ENCODE measurements around the gene GPANK1. TPM values are rescaled to one million over a fixed set of nuclear protein-coding genes. Genes with fewer than 3 reads are reported as not detected.
A peak's percentile ranks its signal among the peaks of the same experiment; 100 is the strongest.
"Not testable (repeated sequence)": the region's sequence is repeated elsewhere in the genome, so short reads cannot be mapped to it uniquely, and the experiment has no call there.

The GPANK1 gene
- total RNA-seq = 15.3 TPM

DNA sequence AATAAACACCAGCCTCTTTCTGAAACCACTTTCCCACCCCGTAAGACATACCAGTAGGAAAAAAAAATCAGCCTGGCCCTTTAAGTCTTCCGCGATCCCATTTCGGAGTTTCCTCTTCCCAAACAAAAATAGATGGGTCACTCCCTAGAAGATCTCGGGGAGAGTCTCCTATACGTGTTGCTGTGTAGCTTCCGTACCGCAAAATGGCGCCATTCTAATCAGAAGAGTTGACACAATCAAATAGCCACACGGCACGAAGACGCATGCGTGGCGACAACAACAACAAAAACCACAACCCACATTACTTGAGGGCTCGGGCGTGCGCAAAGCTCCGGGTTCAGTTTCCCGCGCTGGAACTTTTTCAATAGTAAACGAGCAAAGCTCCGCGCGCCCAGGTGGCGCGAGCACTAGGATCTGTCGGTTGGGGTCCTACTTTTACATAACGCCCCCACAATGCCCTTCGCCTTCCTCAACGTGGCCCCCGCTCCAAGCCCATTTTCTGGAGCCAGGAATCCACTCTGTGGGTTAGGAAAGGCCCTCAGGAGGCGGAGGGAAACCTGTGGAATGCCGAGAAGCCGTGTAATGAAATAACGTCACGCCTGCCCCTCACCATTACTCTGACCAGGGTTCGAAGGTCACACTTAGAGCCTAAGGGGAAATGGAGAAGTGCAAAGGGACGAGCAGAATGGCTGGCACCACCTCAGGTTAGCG lies at the start of gene GPANK1:
Gene GPANK1 (minus strand): TSS at position 208 of the 711 bp plus-strand sequence. CDS start 519 bp downstream, outside the sequence.
- peak; percentile 92 for DNase-seq (ENCODE audit: low spot score)

DNA sequence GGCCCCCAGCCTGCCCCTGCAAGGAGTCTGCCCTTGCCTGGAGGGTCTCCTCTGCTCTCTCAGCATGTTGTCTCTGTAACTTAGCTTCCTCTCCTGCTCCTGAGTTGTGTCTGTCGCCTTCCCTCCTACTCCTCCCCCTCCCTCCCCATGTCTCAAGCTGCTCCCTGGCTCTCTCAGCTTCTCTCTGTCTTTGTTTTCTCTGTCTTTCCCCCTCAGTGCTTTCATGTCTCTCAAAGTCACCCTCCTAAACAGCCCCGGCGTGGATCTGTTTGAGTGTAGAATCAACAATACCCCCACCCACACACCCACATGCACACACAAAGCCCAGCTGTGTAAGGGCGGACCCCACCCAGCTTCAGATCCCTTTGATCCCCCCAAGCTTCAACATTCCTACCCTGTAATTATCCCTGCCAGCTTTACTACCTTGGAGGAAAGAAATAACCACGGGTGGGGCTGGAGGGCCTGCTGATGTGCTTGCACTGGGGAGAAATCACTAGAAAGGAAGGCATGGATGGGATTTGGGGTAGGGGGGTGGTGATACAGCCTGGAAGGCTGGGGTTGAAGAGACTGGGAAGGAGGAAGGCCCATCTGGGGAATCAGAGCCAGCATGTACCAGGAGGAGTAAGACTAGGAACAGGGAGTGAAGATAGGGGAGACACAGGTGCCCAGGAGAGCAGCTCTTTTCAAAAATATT lies 49.3 kb upstream of the GPANK1 start:
- DNase-seq (ENCODE audit: low spot score) = no peak

DNA sequence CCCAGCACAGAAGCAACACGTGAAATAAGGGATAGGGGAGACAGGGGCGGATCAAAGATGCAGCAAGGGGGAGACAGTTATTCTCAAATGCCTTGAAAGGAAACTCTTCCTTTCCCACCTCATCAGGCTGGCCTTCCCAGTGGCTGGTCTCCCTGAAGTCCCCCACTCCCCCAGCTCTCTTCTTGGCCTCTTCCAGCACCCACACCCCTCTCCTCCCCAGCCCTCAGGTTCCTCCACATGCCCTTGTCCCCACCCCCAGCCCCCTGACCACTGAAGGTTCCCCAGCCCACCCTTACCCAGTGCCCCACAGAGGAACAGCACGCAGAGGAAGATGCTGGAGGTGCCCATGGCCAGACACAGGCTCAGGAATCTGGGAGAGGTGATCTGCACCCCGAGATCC lies 48.7 kb upstream of the GPANK1 start:
- DNase-seq (ENCODE audit: low spot score) = no peak

DNA sequence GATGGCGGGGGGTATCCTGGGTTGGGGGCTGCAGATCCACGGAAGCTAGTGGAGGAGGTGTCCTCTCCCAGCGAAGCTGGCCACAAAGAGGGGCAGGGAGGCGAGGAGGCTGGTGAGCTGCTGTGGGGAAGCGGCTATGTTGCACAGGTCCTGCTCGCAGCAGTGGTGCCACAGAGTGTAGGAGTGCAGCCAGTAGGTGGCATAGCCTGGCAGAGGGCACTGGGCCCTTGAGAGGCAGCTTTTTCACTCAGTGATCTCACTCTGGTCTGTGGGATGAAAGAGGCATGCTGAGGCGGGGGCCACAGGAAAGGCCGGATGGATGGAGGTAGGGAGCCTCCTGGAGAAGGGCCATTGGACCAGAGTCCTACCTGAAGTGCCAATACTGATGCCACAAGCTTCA lies 47.5 kb upstream of the GPANK1 start:
- no peak for DNase-seq (ENCODE audit: low spot score)

DNA sequence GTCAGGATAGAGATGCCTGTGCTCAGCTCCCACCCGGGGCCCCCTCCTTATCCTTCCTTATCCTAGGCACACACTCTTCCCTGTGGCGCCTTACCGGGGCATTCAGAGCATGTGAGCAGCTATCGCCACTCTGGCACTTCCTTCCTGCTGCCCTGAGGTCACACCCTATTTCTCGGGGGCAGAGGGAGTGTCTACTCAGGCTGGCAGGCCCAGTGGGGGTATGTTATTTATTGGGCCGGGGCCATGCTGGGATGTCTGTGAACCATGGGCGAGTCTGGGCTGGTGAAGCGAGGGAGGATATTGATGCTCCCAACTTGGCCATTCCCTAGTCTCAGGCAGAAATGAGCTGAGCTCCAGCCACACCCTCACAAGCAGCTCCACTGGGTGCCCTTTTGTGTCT lies 46.4 kb upstream of the GPANK1 start:
- no peak for DNase-seq (ENCODE audit: low spot score)

DNA sequence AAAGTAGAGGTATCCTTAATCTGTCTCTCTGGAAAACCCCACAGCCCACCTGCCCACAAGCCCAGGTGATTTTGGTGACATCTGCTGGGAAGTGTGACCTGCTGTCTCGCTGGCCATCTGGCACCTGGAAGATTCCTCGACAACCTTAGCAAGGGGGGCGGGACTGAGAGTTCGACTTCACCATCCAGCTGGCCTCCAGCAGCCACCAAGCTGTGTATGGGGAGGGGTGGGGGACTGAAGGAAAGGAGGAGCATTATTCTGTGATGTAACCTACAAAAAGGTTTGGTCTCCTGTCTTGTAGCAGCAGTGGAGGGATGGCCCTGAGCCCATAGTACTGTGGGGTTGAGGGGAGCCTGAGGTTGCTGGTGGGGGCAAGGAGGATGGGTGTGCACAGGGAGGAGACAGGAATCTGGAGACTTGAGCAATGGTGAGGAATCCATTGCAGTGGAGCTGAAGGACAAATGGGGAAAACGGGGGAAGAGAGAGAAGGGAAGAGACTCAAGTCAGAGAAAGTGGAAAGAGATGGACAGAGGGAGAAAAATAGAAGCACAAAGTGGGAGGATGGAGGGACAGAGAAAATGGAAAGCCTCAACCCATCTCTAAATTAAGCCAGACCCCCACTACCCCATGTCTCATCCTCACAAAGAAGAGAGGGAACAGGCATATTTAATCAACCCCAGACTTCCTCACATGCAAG lies 45.9 kb upstream of the GPANK1 start:
- no peak for DNase-seq (ENCODE audit: low spot score)

DNA sequence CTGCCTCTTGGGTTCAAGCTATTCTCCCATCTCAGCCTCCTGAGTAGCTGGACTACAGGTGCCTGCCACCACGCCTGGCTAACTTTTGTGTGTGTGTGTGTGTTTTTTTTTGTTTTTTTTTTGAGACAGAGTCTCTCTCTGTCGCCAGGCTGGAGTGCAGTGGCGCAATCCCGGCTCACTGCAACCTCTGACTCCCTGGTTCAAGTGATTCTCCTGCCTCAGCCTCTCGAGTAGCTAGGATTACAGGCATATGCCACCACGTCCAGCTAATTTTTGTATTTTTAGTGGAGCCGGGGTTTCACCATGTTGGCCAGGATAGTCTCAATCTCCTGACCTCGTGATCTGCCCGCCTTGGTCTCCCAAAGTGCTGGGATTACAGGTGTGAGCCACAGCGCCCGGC lies 44.4 kb upstream of the GPANK1 start:
- DNase-seq (ENCODE audit: low spot score) = not testable (repeated sequence)

DNA sequence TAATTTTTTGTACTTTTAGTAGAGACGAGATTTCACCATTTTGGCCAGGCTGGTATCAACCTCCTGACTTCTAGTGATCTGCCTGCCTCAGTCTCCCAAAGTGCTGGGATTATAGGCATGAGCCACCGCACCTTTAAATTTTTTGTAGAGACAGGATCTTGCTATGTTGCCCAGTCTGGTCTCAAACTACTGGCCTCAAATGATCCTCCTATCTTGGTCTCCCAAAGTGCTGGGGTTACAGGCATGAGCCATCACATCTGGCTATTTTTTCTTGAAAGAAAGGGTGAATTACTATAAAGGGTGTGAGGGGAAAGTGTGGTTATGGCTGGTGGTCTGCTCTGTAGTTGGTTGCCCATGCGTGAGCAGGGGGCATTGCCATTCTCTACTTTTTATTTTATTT lies 43.4 kb upstream of the GPANK1 start:
- no peak for DNase-seq (ENCODE audit: low spot score)

DNA sequence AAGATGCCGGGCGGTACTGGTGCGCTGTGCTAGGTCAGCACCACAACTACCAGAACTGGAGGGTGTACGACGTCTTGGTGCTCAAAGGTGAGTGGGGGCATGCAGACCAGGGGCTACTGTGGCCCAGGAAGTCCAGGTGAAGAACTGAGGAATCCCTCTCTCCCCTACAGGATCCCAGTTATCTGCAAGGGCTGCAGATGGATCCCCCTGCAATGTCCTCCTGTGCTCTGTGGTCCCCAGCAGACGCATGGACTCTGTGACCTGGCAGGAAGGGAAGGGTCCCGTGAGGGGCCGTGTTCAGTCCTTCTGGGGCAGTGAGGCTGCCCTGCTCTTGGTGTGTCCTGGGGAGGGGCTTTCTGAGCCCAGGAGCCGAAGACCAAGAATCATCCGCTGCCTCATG lies 42.9 kb upstream of the GPANK1 start:
- no peak for DNase-seq (ENCODE audit: low spot score)

DNA sequence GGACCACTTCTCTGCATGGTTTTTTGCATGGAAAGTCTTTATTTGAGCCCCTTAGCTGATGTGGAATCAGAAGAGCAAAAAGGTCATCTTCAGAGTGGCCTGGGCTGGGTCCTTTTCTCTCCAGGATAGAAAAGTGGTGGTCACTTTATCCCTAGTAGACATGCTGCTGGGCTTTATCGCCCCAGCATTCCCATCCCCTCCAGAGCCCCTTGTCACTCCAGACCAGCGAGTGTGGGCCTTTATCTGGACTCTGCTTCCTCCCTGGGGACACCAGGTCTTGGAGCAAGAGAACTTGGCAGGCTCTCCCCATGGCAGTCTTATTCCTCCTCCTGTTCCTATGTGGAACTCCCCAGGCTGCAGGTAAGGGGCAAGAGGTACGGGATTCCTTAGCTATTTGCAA lies 41.8 kb upstream of the GPANK1 start, which contains the start of gene LY6G6F:
Gene LY6G6F (plus strand): TSS at position 268 of the 400 bp plus-strand sequence. CDS start 41 bp downstream, at position 309.
- DNase-seq (ENCODE audit: low spot score) = no peak

DNA sequence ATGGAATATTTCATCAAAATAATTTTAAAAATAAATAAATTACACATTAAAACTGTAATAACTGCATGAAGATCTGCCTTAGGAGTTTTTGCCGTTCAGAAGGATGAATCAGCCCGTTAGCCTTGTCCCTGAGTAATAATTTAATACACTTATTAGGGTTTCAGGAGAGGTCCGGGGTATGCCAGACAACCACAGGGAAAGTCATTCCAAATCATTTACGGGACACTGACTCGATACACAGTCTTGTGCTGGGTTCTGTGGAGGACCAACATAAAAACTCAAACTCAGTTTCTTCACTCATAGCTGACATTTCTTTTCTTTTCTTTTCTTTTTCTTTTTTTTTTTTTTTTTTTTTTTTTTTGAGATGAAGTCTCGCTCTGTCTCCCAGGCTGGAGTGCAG lies 41.1 kb upstream of the GPANK1 start:
- DNase-seq (ENCODE audit: low spot score) = no peak

DNA sequence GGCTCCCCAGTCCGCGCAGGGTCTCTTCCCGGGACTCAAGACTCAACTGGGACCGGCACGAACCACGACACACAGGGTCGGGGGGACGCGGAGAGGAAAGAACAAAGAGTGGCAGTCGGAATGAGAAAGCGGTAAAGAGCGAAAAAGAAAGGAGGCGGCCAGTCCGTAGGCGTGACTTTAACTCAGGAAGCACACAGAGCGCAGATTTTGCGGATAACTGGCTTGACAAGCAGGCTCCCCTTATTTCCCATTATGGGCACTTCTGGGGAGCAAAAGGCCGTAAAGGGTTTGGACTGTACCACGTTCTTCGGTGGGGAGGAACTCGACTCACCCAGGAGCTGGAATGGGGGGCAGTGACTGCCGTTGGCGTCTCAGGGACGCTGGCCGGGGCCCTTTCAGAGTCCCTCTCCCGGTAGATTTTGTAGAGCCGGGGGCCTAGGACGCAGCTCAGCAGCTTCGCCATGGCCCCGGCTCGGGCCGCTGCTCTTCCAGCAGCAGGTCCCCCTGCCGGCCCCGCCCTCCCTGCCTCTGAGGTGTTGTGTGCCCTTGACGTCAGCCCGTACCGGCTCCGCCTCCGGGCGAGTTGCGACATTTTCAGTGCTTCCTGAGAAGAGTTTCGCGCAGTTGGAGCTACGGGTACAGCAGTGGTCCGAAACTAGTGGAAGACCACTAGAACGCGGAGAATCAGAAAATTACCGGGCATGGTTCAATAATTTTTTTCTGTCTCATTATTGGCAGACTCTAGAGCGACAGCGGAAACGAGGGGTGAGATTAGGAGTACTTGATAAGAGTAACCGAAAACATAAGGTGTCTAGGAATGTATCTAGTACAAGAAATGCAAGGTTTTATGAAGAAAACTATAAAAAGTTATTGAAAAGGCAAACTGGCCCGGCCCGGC lies 38.3 kb upstream of the GPANK1 start, which contains the start of gene ABHD16A:
Gene ABHD16A (minus strand): TSS at position 506 of the 898 bp plus-strand sequence. CDS start 43 bp downstream, at position 463.
- DNase-seq (ENCODE audit: low spot score) = peak; percentile 99

DNA sequence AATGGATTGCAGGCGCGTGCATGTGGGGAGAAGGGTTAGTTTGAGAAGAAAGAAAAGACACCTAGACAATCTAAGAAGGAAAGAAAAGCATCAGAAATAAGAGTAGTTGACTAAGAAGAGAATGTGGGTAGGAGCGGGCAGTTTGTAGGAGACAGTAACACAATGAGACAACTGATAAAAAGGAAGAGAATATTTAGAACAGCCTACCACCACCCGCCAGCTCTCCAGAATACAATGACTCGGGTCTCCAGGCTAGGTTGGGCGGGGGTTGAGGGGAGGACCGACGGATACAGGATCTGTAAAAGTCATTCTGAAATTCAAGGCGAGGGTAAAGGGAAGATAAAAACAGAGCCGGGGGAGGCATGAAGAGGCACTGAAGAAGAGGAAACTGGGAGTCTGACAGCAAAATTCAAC lies 37.6 kb upstream of the GPANK1 start:
- no peak for DNase-seq (ENCODE audit: low spot score)

DNA sequence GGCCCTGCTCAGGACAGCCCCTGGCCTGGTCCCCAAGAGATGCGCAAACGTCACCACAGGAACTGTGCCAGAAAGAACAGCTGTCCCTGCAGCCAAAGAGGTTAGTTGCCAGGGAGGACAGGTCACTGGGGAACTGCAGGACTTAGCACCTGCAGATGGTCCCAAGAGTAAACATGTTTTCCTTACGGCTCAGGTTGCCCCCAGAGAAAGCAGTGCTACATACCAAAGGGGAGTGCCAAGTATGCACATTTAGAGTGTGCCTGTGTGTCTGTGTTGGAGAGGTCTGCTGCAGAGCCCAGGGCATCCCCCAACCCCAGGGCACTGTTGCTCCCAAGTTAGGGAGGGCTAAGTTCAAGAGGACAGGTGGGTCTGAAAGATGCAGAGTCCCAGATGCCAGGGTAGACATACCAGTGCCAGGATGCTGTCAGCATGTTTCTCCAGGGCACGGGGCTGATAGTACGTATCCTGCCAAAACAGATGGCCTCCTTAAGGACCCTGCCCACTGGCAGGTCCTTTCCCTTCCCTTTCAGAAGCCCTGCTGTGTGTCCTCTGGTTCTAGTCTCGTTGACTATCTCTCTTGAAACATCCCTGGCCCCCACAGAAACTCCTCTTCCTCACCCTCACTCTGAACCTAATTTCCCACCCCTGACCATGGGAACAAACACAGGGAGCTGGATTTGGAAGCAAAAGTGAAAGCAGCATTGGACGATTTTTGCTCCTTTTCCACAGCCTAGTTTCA lies 37.0 kb upstream of the GPANK1 start:
- DNase-seq (ENCODE audit: low spot score) = no peak

DNA sequence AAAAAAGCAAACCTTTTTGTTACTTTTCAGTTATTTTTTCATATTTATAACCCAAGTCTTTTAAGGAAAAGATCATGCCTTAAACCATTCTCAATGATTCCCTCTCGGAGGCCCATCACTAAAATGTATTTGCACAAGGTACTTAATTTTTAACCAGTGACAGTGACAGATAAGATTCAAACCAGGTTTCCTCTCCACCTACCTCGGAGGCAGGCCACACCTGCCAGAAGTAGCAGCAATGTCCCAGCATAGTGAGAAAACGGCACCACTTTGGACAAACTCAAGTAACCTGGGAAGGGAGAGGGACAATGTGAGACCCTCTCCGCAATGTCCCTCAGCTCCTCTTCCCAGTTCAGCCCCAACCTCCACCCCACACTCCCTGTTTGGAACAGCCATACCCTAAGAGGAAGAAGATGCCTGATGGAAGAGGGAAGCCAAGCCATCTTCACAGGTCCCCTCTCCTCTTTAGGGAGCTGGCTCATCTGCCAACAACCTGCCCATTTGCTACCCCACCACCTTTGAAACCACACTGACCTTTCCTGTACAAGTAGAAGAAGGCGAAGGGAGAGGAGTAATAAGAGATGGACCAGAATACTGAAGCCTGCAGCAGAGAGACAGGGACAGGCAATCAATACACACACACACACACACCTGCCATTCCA lies 36.1 kb upstream of the GPANK1 start:
- no peak for DNase-seq (ENCODE audit: low spot score)

DNA sequence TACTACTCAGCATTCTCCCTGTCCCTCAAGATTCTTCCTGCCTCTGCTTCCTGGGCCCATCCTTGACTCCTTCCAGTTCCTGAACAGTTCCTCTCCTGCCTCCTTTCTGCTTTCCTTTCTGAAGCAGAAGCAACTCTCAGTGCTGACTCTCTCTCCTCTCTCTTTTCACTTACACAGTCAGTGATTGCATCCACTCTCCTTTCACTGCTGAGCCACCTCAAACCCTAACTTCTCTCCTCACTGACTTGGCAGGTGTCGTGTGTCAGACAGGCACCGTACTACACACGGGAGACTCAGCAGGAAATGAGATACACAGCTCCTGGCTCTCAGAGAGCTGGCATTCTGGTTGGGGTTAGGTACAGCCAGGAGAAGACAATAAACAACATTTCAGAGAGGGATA lies 32.8 kb upstream of the GPANK1 start:
- DNase-seq (ENCODE audit: low spot score) = no peak

DNA sequence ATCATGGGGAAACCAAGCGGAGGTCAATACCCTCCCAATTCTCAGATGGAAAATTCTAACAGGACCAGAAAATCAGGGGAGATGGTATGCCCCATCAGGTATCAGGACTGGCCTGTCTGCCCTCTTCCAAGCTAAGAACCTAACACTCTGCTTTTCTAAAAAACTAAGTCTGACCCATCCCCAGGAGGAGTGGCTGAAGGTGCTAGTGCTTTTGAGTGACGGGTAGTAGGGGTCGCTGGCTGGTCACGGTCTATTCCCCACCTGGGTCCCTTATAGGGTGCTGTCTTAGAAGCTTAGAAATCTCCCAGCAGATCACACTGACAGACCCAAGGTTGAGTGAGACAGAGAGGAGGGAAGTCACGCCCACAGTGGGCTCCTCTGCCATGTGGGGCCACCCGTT lies 28.7 kb upstream of the GPANK1 start:
- DNase-seq (ENCODE audit: low spot score) = no peak

DNA sequence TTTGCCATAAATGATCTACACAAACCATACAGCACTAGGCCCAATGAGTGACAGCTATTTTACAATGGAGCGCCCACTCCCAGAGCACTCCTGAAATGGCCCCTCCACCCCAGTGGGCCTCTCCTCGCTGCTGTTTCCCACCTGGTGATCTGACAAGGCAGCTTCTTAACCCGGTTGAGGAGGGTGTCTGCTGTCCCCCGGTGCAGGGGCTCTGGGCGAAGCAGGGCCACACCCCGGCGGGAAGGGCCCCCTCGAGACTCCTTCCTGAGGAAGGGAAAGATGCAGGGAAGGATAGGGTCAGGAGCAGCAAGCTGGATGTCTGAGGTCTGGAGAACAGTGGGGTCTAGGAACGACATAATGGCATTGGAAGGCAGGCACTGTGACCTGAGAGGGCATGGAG lies 28.1 kb upstream of the GPANK1 start:
- DNase-seq (ENCODE audit: low spot score) = no peak

DNA sequence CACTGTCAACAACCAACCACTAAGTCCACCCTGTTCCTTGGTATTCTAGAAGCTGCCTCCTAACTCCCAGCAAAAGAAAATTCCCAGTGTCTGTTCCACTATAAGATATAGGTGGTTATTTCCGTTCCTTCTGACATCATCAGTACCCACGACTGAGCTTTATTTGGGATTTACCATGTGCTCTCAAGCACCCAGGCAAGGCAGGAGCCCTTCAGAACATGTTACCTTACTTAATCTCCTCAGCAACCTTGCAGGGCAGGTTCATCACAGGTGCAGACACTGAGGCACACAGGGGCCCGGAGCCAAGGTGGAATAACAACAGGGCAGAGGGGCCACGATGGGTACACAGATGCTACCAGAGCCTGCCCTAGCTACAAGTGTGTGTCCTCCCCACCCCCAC lies 27.6 kb upstream of the GPANK1 start:
- DNase-seq (ENCODE audit: low spot score) = no peak

DNA sequence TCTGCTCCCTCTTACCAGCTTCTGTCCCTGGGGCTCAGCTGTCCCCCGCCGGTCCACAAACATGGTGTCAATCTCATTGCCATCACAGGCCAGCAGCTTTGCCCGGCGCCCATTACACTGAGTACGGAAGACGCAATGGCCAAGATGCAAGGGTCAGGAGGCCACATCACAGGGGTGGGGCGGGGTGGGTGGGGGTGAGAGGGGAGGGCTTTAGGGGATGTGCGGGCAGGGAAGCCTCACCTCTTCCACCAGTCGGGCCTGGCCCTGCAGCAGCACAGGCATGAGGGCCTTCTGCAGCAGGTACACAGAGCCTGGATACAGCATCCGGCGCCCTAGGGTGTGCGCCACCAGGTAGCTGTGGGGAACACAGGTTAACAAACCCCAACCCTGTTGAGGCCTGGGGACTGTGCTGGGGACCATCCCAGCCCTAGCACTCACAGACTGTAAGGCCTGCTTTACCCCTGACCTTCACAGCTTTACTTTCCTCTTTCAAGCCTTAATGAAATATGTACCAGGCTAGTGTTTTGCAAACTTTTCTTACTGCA lies 26.8 kb upstream of the GPANK1 start:
- DNase-seq (ENCODE audit: low spot score) = no peak

Data from ureter (tissue), 1 donor.